H9 (cell line): Measurements from ENCODE around the gene PRPF6. TPM values are rescaled to one million over a fixed set of nuclear protein-coding genes. Genes with fewer than 3 reads are reported as not detected.

ENCODE experiments used
- DNase-seq: peaks from one replicate; pipeline ENCODE4 v3.0.0-alpha.2; 2017
- H2AFZ ChIP-seq: one replicate; pipeline ENCODE4 v1.6.1; 2013; ENCODE audit warnings: mild to moderate bottlenecking, low read length, control low read depth, moderate library complexity
- H2AK5ac ChIP-seq: 2 replicates; pipeline ENCODE4 v1.6.1; 2013; ENCODE audit warnings: low read length, control low read depth, mixed read lengths; ENCODE audit not compliant: insufficient read length
- H2BK120ac ChIP-seq: one replicate; pipeline ENCODE4 v1.6.1; 2013; ENCODE audit warnings: low read depth, mild to moderate bottlenecking, low read length, control low read depth, inconsistent platforms; ENCODE audit not compliant: poor library complexity, severe bottlenecking
- H2BK12ac ChIP-seq: 2 replicates; pipeline ENCODE4 v1.6.1; 2013; ENCODE audit warnings: low read length, control low read depth, mixed read lengths, low read depth; ENCODE audit not compliant: insufficient read length
- H2BK15ac ChIP-seq: 2 replicates; pipeline ENCODE4 v1.6.1; 2013; ENCODE audit warnings: low read depth, low read length, control low read depth
- H2BK20ac ChIP-seq: one replicate; pipeline ENCODE4 v1.6.1; 2013; ENCODE audit warnings: low read depth, mild to moderate bottlenecking, low read length, control low read depth, inconsistent platforms; ENCODE audit not compliant: poor library complexity, severe bottlenecking
- H2BK5ac ChIP-seq: 2 replicates; pipeline ENCODE4 v1.6.1; 2013; ENCODE audit warnings: low read length, control low read depth, mixed read lengths; ENCODE audit not compliant: insufficient read length
- H3K14ac ChIP-seq: 2 replicates; pipeline ENCODE4 v1.6.1; 2013; ENCODE audit warnings: low read length, control low read depth; ENCODE audit not compliant: insufficient read depth
- H3K18ac ChIP-seq: 2 replicates; pipeline ENCODE4 v1.6.1; 2013; ENCODE audit warnings: low read depth, mild to moderate bottlenecking, mixed read lengths, low read length, control low read depth; ENCODE audit not compliant: insufficient read length
- H3K23ac ChIP-seq: 2 replicates; pipeline ENCODE4 v1.6.1; 2013; ENCODE audit warnings: low read length, control low read depth, mixed read lengths, low read depth; ENCODE audit not compliant: insufficient read length
- H3K23me2 ChIP-seq: 2 replicates; pipeline ENCODE4 v1.6.1; 2013; ENCODE audit warnings: low read depth, mild to moderate bottlenecking, mixed read lengths, low read length, control low read depth; ENCODE audit not compliant: insufficient read length, poor library complexity, severe bottlenecking
- H3K27ac ChIP-seq: 2 replicates; pipeline ENCODE4 v1.5.1; 2013; ENCODE audit warnings: low read length, control low read depth, mixed read lengths, low read depth; ENCODE audit not compliant: insufficient read length
- H3K27me3 ChIP-seq: 2 replicates; pipeline ENCODE4 v1.6.1; 2013; ENCODE audit warnings: low read length, control low read depth, inconsistent platforms; ENCODE audit not compliant: insufficient read depth
- H3K4ac ChIP-seq: 2 replicates; pipeline ENCODE4 v1.6.1; 2013; ENCODE audit warnings: low read depth, mild to moderate bottlenecking, control low read depth, inconsistent platforms, low read length, moderate library complexity
- H3K4me1 ChIP-seq: 2 replicates; pipeline ENCODE4 v1.6.1; 2013; ENCODE audit warnings: low read length, control low read depth, inconsistent platforms; ENCODE audit not compliant: insufficient read depth
- H3K4me2 ChIP-seq: 2 replicates; pipeline ENCODE4 v1.6.1; 2013; ENCODE audit warnings: low read length, control low read depth, mixed read lengths; ENCODE audit not compliant: insufficient read length, insufficient read depth
- H3K56ac ChIP-seq: 2 replicates; pipeline ENCODE4 v1.6.1; 2013; ENCODE audit warnings: low read depth, mild to moderate bottlenecking, mixed read lengths, low read length, control low read depth; ENCODE audit not compliant: insufficient read length
- H3K79me1 ChIP-seq: 2 replicates; pipeline ENCODE4 v1.6.1; 2013; ENCODE audit warnings: low read depth, mild to moderate bottlenecking, moderate library complexity, low read length, control low read depth, inconsistent platforms; ENCODE audit not compliant: insufficient read depth, poor library complexity, severe bottlenecking
- H3K79me2 ChIP-seq: 2 replicates; pipeline ENCODE4 v1.6.1; 2013; ENCODE audit warnings: low read length, control low read depth, inconsistent platforms; ENCODE audit not compliant: insufficient read depth
- H3K9ac ChIP-seq: 2 replicates; pipeline ENCODE4 v1.6.1; 2013; ENCODE audit warnings: low read length, control low read depth, mixed read lengths; ENCODE audit not compliant: insufficient read length; ENCODE audit errors: extremely low read depth
- H3K9me3 ChIP-seq: one replicate; pipeline ENCODE4 v1.6.1; 2013; ENCODE audit warnings: low read depth, low read length, inconsistent platforms; ENCODE audit not compliant: control insufficient read depth
- H3T11ph ChIP-seq: one replicate; pipeline ENCODE4 v1.6.1; 2013; ENCODE audit warnings: mild to moderate bottlenecking, low read length, control low read depth, inconsistent platforms
- H4K20me1 ChIP-seq: one replicate; pipeline ENCODE4 v1.6.1; 2013; ENCODE audit not compliant: control insufficient read depth, insufficient read length, insufficient read depth
- H4K5ac ChIP-seq: 2 replicates; pipeline ENCODE4 v1.6.1; 2013; ENCODE audit warnings: low read depth, mild to moderate bottlenecking, mixed read lengths, low read length, control low read depth; ENCODE audit not compliant: insufficient read length
- H4K8ac ChIP-seq: replicated peaks from 2 replicates; pipeline ENCODE4 v1.6.1; 2013; ENCODE audit warnings: low read length, control low read depth, mixed read lengths, low read depth; ENCODE audit not compliant: insufficient read length
- H4K91ac ChIP-seq: 2 replicates; pipeline ENCODE4 v1.6.1; 2013; ENCODE audit warnings: low read depth, mild to moderate bottlenecking, moderate library complexity, mixed read lengths, low read length, control low read depth; ENCODE audit not compliant: insufficient read length
- H3K27ac Mint-ChIP-seq, 3 experiments: 2 replicates in 2 of 3; 3 replicates in 1 of 3; pipeline ENCODE4 v1.8.0; 2020 to 2021; ENCODE audit warnings: mixed read lengths in 3 of 3, mild to moderate bottlenecking in 1 of 3, moderate library complexity in 1 of 3
- H3K27me3 Mint-ChIP-seq: 2 replicates; pipeline ENCODE4 v1.8.0; 2021; ENCODE audit warnings: low read depth, mild to moderate bottlenecking, moderate library complexity, mixed read lengths
- H3K36me3 Mint-ChIP-seq, 3 experiments: 2 replicates in 2 of 3; 3 replicates in 1 of 3; pipeline ENCODE4 v1.8.0; 2020 to 2021; ENCODE audit warnings: low read depth in 3 of 3, mixed read lengths in 3 of 3; ENCODE audit not compliant: insufficient read depth in 1 of 3
- H3K4me1 Mint-ChIP-seq, 2 experiments: 2 replicates each; pipeline ENCODE4 v1.8.0; 2020; ENCODE audit warnings: mixed read lengths in 2 of 2
- H3K4me3 Mint-ChIP-seq, 2 experiments: 2 replicates in 1 of 2; 3 replicates in 1 of 2; pipeline ENCODE4 v1.8.0; 2020 to 2021; ENCODE audit warnings: mild to moderate bottlenecking in 2 of 2, mixed read lengths in 2 of 2, moderate library complexity in 1 of 2
- H3K9me3 Mint-ChIP-seq, 2 experiments: 2 replicates in 1 of 2; 3 replicates in 1 of 2; pipeline ENCODE4 v1.8.0; 2020; ENCODE audit warnings: mild to moderate bottlenecking in 2 of 2, mixed read lengths in 2 of 2, moderate library complexity in 1 of 2
- CTCF ChIP-seq: fragments of 200-600 bp; sonication (generic); conservative IDR thresholded peaks from 3 replicates; pipeline ENCODE4 v1.8.0; 2021; ENCODE audit warnings: antibody characterized with exemption, mild to moderate bottlenecking
- WGBS: extraction: QIAGEN DNeasy Blood & Tissue Kit; methylation state at CpG from one replicate; pipeline ENCODE4 v1.1.7; 2013; ENCODE audit warnings: missing lambda C conversion rate, low lambda C conversion rate, mixed read lengths; ENCODE audit not compliant: insufficient read length; ENCODE audit errors: extremely low coverage; 5-methylcytosine and 5-hydroxymethylcytosine counted together
- total RNA-seq: library from RNA; stranded (reverse); gene quantifications from 2 replicates; pipeline ENCODE4 v1.2.1, GENCODE V29; 2021

PRPF6 gene
- total RNA-seq, 1 experiment from 2014 or later, result 87.9 TPM

GRCh38 chr20:63977739-63978276 lies 3.1 kb upstream of the PRPF6 start:
- Histone ChIP-seq H4K5ac (no peak overlapping the region), H3K14ac (no peak overlapping the region; the same call in 1 of the 2 replicates), H3K4ac (no peak overlapping the region), H3K9me3 (no peaks in the 10 kb centered on the region), H3K56ac (no peak overlapping the region), H4K8ac (no peak overlapping the region), H3K18ac (no peak overlapping the region), H3K4me2 (no peak overlapping the region), H4K91ac (no peak overlapping the region), H3K9ac (no peak overlapping the region), H2BK20ac (no peak overlapping the region), H3K79me2 (peaks cover 4% of the 10 kb centered on the region; the same call in 1 of the 2 replicates), H2AK5ac (no peak overlapping the region), H3K23ac (no peak overlapping the region), H2BK120ac (no peak overlapping the region), H2BK15ac (no peak overlapping the region), H3T11ph (no peak overlapping the region), H3K4me1 (peaks cover 3% of the 10 kb centered on the region; the same call in 1 of the 2 replicates), H3K27ac (no peak overlapping the region), H2AFZ (no peak overlapping the region), H4K20me1 (no peaks in the 10 kb centered on the region), H3K27me3 (no peaks in the 10 kb centered on the region), H3K23me2 (peaks cover 13% of the 10 kb centered on the region), H2BK5ac (no peak overlapping the region), H2BK12ac (no peak overlapping the region), H3K79me1 (peaks cover 6% of the 10 kb centered on the region)
- no peak for TF ChIP-seq CTCF
- no peaks in the 10 kb centered on the region for H3K9me3 Mint-ChIP-seq
- peaks cover 4 to 13% (median 8%) of the 10 kb centered on the region in 3 experiments for H3K36me3 Mint-ChIP-seq
- H3K4me3 Mint-ChIP-seq, result peak overlapping the region; percentile 72 to 86; a peak in 2 of 5 replicates
- H3K27ac Mint-ChIP-seq, result no peak overlapping the region; a peak in 1 of 7 replicates
- DNase-seq, result peak; percentile 28
- H3K27me3 Mint-ChIP-seq, result peaks cover 3% of the 10 kb centered on the region; the same call in 1 of the 2 replicates
- peaks cover 30 to 37% of the 10 kb centered on the region in 2 experiments for H3K4me1 Mint-ChIP-seq
- WGBS, result no CpG with 5 or more reads among the region's 16 CpGs
